Measurements from ENCODE around the gene DIAPH3. TPM values are rescaled to one million over a fixed set of nuclear protein-coding genes. Genes with fewer than 3 reads are reported as not detected.

The DIAPH3 gene
- total and polyA plus RNA-seq, 10 donors: 0.07 to 4.1 (median 1.4) TPM

- H3K27me3 ChIP-seq (replicated peaks in 1 of 7): no peaks in the 10 kb centered on the region
- H3K27ac ChIP-seq: no peak overlapping the region
- 92 to 95% (median 94%) methylated on average over 1 of the region's 1 CpG for WGBS, 5 donors
- no peak overlapping the region for H3K4me3 ChIP-seq
- TF ChIP-seq, protein P1, sequence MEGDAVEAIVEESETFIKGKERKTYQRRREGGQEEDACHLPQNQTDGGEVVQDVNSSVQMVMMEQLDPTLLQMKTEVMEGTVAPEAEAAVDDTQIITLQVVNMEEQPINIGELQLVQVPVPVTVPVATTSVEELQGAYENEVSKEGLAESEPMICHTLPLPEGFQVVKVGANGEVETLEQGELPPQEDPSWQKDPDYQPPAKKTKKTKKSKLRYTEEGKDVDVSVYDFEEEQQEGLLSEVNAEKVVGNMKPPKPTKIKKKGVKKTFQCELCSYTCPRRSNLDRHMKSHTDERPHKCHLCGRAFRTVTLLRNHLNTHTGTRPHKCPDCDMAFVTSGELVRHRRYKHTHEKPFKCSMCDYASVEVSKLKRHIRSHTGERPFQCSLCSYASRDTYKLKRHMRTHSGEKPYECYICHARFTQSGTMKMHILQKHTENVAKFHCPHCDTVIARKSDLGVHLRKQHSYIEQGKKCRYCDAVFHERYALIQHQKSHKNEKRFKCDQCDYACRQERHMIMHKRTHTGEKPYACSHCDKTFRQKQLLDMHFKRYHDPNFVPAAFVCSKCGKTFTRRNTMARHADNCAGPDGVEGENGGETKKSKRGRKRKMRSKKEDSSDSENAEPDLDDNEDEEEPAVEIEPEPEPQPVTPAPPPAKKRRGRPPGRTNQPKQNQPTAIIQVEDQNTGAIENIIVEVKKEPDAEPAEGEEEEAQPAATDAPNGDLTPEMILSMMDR (IDR thresholded peaks at IDR 0.05 in 8 of 11, conservative IDR thresholded peaks at IDR 0.05 in 3 of 11): no peak
- no peak for TF ChIP-seq POLR2A (IDR thresholded peaks at IDR 0.05)
- TF ChIP-seq POLR2AphosphoS5 (IDR thresholded peaks at IDR 0.05): no peak
- intact Hi-C loops (cut with DNase I; ENCODE audit: low total_unique reads): no loop called here
- no peaks in the 10 kb centered on the region for H3K36me3 ChIP-seq
- no peak for DNase-seq
- H3K4me1 ChIP-seq: no peaks in the 10 kb centered on the region
- peaks cover 0 to 20% (median 9%) of the 10 kb centered on the region in 8 donors for H3K9me3 ChIP-seq
These were observed 51.0 kb downstream of the DIAPH3 start for GRCh38 chr13:60112771-60113170.

GRCh38 chr13:60111691-60112090 is 52.0 kb downstream of the DIAPH3 start:
- peaks cover 0 to 20% (median 9%) of the 10 kb centered on the region in 8 donors for H3K9me3 ChIP-seq
- no peaks in the 10 kb centered on the region for H3K36me3 ChIP-seq
- H3K4me1 ChIP-seq: no peaks in the 10 kb centered on the region
- no peak overlapping the region for H3K27ac ChIP-seq
- intact Hi-C loops (cut with DNase I; ENCODE audit: low total_unique reads): no loop called here
- WGBS, 5 donors: 97 to 99% (median 98%) methylated on average over 3 of the region's 3 CpGs
- no peaks in the 10 kb centered on the region for H3K27me3 ChIP-seq (replicated peaks in 1 of 7)
- no peak overlapping the region for H3K4me3 ChIP-seq
- no peak for DNase-seq
- TF ChIP-seq POLR2AphosphoS5 (IDR thresholded peaks at IDR 0.05) (no peak), POLR2A (IDR thresholded peaks at IDR 0.05) (no peak)
- TF ChIP-seq, protein P1 (IDR thresholded peaks at IDR 0.05 in 8 of 11, conservative IDR thresholded peaks at IDR 0.05 in 3 of 11): no peak

DNA sequence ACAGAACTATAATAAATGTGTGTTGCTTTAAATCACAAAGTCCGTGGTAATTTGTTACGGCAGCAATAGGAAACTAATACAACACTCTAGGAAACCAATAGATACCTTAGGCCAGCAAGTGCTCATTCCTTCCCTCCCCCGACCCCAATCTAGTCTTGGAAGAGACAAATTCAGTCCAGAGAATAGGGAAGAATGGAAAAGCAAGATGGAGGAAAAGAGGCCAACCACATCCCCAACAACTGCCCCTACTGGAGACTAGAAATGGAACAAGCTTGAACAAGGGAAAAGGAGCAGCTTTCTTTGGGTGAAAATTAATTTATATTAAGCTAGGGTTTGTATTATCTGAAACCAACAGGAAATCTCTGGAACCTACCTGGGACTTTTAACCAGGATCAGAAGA is 54.4 kb downstream of the DIAPH3 start:
- no peak overlapping the region for H3K27ac ChIP-seq
- peaks cover 0 to 12% (median 7%) of the 10 kb centered on the region in 8 donors for H3K9me3 ChIP-seq
- no peaks in the 10 kb centered on the region for H3K4me1 ChIP-seq
- WGBS, 5 donors: 91 to 100% (median 94%) methylated on average over 3 of the region's 3 CpGs
- intact Hi-C loops (cut with DNase I; ENCODE audit: low total_unique reads): no loop called here
- no peak for DNase-seq
- H3K27me3 ChIP-seq (replicated peaks in 1 of 7): no peaks in the 10 kb centered on the region
- no peak for TF ChIP-seq POLR2AphosphoS5 (IDR thresholded peaks at IDR 0.05)
- TF ChIP-seq POLR2A (IDR thresholded peaks at IDR 0.05): no peak
- TF ChIP-seq, protein P1 (IDR thresholded peaks at IDR 0.05 in 8 of 11, conservative IDR thresholded peaks at IDR 0.05 in 3 of 11): no peak
- H3K36me3 ChIP-seq: no peaks in the 10 kb centered on the region
- H3K4me3 ChIP-seq: no peak overlapping the region

- Histone ChIP-seq H3K36me3 (no peaks in the 10 kb centered on the region), H3K27ac (no peak overlapping the region), H3K27me3 (replicated peaks in 1 of 7) (no peaks in the 10 kb centered on the region), H3K4me3 (no peak overlapping the region), H3K4me1 (no peaks in the 10 kb centered on the region), H3K9me3 (peaks cover 0 to 5% (median under 1%) of the 10 kb centered on the region in 8 donors)
- 92 to 98% (median 97%) methylated on average over 2 of the region's 2 CpGs for WGBS, 5 donors
- intact Hi-C loops (cut with DNase I; ENCODE audit: low total_unique reads): no loop called here
- TF ChIP-seq POLR2A (IDR thresholded peaks at IDR 0.05) (no peak), POLR2AphosphoS5 (IDR thresholded peaks at IDR 0.05) (no peak)
- TF ChIP-seq, protein P1 (IDR thresholded peaks at IDR 0.05 in 8 of 11, conservative IDR thresholded peaks at IDR 0.05 in 3 of 11): no peak
- DNase-seq: no peak
These were observed 55.1 kb downstream of the DIAPH3 start for GRCh38 chr13:60108589-60108988.

Data from spleen (tissue), 11 donors.